GM10266 (cell line): ENCODE results near the gene NGLY1.

Experiments used
- DNase-seq: peaks from one replicate; pipeline ENCODE4 v3.0.0; 2012; ENCODE audit errors: extremely low spot score
- TF ChIP-seq, protein P1 (sequence below): IDR thresholded peaks from 2 replicates; pipeline ENCODE4 v1.5.1; 2012; ENCODE audit warnings: mild to moderate bottlenecking, low read depth; ENCODE audit not compliant: control insufficient read depth, insufficient read depth; ENCODE audit errors: missing control alignments

The NGLY1 gene

DNA sequence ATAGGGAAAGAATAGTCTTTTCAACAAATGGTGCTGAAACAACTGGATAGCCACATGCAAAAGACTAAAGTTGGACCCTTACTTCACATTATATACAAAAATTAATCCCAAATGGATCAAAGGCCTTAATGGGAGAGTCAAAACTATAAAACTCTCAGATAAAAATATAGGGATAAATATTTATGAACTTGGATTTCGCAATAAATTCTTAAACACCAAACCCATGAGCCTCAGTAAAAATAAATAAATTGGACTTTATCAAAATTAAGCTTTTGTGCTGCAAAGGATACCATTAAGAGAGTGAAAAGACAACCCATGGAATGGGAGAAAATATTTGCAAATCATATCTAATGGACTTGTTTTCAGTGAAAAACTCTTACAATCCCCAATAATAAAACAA, 99.8 kb downstream of the NGLY1 start:
- TF ChIP-seq, protein P1, sequence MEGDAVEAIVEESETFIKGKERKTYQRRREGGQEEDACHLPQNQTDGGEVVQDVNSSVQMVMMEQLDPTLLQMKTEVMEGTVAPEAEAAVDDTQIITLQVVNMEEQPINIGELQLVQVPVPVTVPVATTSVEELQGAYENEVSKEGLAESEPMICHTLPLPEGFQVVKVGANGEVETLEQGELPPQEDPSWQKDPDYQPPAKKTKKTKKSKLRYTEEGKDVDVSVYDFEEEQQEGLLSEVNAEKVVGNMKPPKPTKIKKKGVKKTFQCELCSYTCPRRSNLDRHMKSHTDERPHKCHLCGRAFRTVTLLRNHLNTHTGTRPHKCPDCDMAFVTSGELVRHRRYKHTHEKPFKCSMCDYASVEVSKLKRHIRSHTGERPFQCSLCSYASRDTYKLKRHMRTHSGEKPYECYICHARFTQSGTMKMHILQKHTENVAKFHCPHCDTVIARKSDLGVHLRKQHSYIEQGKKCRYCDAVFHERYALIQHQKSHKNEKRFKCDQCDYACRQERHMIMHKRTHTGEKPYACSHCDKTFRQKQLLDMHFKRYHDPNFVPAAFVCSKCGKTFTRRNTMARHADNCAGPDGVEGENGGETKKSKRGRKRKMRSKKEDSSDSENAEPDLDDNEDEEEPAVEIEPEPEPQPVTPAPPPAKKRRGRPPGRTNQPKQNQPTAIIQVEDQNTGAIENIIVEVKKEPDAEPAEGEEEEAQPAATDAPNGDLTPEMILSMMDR = no peak
- DNase-seq = no peak

DNA sequence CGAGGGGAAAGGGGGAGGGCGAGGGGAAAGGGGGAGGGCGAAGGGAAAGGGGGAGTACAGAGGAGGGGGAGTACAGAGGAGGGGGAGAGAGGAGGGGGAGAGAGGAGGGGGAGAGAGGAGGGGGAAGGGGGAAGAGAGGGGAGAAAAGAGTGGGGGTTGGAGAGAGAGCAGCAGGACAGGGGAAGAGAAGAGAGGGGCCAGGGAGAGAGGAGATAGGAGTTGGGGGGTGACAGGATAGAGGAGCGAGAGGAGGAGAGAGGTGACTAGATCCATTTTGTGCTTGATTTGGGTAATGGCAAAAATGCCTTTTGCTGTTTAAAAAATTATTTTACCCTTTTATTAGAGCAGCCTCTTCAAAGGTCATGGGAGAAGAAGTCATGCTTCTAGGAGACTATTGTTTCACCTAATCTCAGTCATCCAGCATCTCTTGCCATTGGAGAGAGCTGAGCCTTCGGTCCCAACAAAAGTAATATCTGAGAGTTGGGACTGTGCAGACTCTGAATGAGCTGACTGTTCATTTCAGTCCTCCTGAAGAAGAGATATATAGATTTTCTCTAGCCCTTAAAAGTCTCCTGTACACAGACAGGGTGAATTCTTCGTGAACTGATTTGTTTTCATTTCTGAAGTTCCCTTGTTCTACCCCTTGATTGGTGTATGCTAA, 103.5 kb downstream of the NGLY1 start:
- TF ChIP-seq, protein P1 = no peak
- no peak for DNase-seq

DNA sequence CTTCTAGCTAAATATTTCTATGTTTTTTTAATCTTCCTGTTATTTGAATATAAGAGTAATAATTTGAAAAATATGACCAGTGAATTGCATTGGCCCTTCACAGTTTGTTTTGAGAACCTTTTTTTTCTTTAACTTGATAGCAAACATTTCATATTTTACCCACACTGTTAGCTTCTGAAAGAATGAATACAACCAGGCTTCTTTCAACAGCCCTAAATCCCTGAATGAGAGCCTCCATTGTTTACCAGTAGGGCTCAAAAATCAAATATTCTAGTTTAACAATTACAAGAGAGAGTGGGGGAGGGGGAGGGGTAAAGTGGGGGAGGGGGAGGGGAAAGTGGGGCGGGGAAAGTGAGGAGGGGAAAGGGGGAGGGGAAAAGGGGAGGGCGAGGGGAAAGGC, 104.1 kb downstream of the NGLY1 start:
- TF ChIP-seq, protein P1 = no peak
- DNase-seq = no peak

DNA sequence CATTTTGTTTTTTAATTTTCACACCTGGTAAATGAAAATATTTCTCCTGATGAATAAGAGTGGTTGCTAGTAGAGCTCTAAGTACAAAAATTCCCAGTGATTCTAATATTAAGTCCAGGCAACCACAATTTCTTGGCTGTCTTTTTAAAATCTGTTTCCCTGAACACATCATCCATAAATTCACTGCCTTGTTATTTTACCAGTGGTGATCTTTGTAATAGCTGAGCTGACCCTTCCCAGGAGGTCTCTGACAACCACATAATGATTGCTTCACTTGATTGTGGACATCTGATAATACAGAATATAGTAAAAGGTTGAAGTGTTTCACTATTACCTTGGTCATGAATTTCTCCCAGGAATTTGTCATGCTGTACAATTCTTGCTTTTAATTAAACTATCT, 104.7 kb downstream of the NGLY1 start:
- no peak for DNase-seq
- TF ChIP-seq, protein P1 = no peak

DNA sequence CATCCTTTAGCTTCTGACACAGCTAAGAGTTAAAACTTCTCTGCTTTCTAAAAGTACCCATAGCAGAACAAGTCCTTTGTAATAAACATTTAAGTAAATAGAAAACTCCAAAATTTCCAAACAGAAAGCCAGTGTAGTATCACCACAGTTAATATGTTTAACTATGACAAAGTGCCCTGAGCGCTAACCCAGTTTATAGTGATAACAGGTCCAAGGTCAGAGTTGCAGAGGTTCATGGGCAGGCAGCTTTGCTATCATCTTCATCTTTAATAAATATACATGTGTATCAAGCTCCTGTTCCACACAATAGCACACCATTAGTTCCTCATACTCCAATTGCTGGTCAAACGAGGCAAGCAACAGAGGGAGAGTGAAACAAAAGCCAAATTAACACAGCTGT, 106.1 kb downstream of the NGLY1 start:
- TF ChIP-seq, protein P1 = no peak

DNA sequence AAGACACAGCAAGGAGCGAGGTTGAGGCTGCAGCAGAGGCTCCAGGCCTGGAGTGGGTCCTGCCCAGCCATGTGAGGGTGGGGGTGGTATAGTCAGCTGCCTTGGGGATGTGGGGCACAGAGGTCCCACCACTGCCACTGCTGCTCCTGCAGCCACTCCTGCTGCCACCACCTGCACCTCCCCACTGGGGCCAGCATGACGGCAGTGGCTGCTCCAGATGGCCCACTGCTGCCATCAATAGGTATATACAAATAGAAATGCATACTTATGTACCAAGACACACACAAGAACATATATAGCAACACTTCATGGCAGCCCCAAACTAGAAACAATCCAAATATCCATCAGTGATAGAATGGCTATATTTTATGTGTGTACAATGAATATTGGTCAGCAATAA, 108.6 kb downstream of the NGLY1 start:
- TF ChIP-seq, protein P1 = no peak
- no peak for DNase-seq

More for the DNA sequence above, 106.1 kb downstream of the NGLY1 start:
- no peak for DNase-seq

DNA sequence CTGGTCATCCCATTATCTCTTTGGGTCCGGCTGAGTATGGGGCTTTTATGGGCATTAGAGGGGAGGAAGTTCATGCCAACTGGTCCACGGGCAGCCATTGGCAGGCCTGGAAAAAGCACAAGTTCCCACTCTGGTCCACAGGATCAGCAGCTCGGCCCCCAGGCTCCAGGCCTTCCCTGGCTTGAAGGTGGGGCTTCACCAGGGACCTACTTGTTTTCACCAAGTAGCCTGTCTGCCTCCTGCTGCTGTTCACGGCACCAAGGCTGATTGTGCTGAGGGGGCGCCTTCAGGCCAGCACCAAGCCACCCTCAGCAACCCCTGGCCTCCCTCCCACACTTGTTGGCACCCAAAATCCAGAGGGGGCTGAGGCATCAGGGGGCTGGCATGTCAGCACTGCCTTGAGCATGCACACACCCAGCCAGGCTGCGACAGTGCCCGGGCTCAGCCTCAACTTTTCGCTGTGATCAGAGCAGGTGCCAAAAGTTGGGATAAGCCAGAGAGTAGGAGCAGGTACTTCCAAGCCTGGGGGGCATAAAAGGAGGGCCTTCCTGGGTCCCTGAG, 109.4 kb downstream of the NGLY1 start:
- DNase-seq = no peak
- TF ChIP-seq, protein P1 = no peak
